ENCODE measurements around the gene SH3GL1.
A peak's percentile ranks its signal among the peaks of the same experiment; 100 is the strongest.

The SH3GL1 gene

DNA sequence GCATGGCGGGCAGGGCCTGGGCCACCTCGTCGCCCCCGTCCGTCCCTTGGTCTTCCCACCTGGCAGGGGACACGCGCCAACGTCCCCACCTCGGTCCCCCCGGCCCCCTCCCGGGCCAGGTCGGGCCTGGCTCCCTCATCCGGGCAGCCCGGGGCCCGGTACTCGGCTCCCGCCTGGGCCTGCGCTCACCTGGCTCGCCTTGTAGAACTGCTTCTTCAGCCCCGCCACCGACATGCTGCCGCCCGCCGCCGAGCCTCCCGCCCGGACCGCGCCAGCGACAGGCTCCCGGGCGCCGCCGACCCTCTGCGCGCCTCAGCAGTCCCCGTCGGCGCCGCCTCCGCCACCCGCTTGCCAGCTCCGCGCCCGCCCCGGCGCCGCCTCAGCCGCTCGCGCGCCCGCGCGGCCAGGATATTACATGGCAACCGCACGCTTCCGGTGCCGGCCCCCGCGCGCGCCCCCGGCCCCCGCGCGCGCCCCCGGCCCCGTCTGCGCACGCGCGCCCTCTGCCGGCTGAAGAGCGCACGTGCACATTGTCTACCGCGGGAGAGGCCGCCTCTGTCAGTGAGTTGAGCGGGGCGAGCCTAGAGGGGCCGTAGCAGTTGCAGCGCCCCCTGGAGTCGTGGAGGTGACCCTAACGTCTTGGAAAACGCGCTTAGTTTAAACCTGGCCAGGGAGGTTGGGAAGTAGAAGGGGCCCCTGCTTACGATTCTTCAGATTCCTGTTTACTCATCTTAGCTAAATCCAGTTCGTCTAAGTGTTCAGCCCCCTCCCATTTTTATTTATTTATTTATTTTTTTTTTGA lies at the start of gene SH3GL1:
Gene SH3GL1, minus strand, starts transcription at position 413 of the 802 bp plus-strand sequence. Its CDS starts 179 bp downstream, at position 234.
- intact Hi-C loops (cut with DNase I) = loop anchor here (1.0 to 5.0 kb wide), 3 partner anchors 30 to 154 kb away; partner anchors contain the start of gene YJU2

GRCh38 chr19:4449639-4450028 lies 49.3 kb upstream of the SH3GL1 start:
- intact Hi-C loops (cut with DNase I) = no loop called here
- DNase-seq = no peak

More for the DNA sequence above, at the start of gene SH3GL1:
- DNase-seq = peak; percentile 87 to 99 (median 91)

- peak; percentile 50 to 96 (median 77) for DNase-seq
- intact Hi-C loops (cut with DNase I) = no loop called here
Observed at GRCh38 chr19:4449022-4449638, 48.8 kb upstream of the SH3GL1 start.

GRCh38 chr19:4448147-4448985 lies 48.0 kb upstream of the SH3GL1 start:
- DNase-seq = no peak
- intact Hi-C loops (cut with DNase I) = no loop called here

DNA sequence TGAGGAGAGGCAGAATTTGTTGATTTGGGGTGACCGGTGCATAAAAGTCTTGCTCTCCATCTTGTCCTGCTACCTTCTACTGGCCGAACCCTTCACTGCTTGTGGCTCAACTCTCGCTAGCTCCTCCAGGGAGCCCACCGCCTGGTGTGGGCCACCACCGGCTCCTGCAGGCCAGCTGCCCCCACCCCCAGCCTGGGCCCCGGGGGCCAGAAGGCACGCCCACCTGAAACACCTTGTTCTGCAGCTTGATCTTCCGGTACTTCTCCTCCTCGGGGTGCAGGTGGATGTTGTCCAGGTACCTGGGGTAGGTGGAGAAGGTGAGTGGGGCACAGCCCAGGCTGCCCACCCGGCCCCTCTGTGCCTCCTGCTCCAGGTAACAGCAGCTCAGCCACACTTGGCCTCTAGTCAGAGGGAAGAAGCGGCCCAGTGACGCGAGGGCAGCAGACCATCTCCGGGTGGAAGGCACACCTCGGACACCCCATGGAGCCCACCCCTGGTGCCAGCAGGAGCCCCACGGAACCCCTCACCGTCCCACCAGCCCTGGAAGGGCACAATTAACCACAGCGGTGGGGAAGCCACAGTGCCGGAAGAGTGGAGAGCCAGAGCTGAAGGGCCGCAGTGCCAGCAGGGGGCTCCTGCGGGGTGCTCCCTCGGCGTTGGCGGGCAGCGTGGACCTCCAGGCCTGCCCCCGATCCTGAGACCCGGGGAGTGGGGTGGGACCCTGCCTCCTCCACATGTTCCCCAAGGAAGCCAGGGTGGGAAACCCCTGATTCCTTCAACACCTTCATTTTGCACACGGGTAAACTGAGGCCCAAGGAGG lies 47.2 kb upstream of the SH3GL1 start:
- intact Hi-C loops (cut with DNase I) = no loop called here
- DNase-seq = no peak

- DNase-seq = no peak
- intact Hi-C loops (cut with DNase I) = no loop called here
Observed at GRCh38 chr19:4446704-4447200, 46.4 kb upstream of the SH3GL1 start.

- no peak for DNase-seq
- intact Hi-C loops (cut with DNase I) = no loop called here
Observed at GRCh38 chr19:4445963-4446703, 45.8 kb upstream of the SH3GL1 start.

- DNase-seq = no peak
- intact Hi-C loops (cut with DNase I) = no loop called here
Observed at GRCh38 chr19:4444765-4445741, 44.7 kb upstream of the SH3GL1 start.

- intact Hi-C loops (cut with DNase I) = no loop called here
- no peak for DNase-seq
Observed at GRCh38 chr19:4443966-4444764, 43.8 kb upstream of the SH3GL1 start.

GRCh38 chr19:4443188-4443587 lies 42.8 kb upstream of the SH3GL1 start:
- intact Hi-C loops (cut with DNase I) = no loop called here
- no peak for DNase-seq

GRCh38 chr19:4442819-4443146 lies 42.4 kb upstream of the SH3GL1 start:
- intact Hi-C loops (cut with DNase I) = no loop called here
- no peak for DNase-seq

DNA sequence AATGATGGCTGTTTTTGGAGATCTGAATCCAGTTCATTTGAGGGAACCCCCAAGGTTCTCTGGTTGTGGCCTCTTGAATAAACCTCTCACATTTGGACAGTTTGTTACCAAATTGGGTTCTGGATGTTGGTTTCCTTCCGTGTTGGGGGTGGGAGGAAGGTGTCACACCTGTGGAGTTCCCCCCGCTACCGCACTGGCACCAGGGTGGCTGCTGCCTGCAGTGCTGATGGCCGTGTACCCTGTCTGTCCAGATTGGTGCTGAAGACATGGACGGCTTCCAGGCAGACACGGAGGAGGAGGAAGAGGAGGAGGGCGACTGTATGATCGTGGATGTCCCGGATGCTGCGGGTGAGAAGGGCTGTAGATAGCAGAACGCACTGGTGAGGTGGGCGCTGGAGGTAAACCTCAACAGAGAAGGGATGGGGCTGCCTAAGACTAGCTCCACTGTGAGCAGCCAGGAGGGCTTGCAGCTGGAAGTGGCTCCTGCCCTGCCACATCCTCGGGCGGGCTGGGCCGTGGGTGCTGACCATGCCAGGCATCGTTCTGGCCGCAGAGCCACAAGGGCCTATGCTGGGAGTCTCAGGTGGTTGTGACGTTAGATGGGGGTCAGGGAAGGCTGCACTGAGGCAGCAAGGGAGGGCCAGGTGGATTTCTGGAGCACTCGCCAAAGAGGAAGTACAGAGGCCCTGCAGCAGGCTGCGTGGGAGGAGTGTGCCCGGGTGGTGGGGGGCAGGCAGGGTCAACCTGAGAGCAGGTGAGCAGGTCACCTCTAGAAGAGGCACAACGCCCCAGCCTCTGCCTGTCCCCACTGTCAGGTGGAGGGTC lies 41.9 kb upstream of the SH3GL1 start:
- peak in 1 of 10 donors; percentile 74 for DNase-seq
- intact Hi-C loops (cut with DNase I) = no loop called here

GRCh38 chr19:4439243-4439642 lies 38.9 kb upstream of the SH3GL1 start:
- intact Hi-C loops (cut with DNase I) = no loop called here
- DNase-seq = peak in 7 of 10 donors; percentile 61 to 95 (median 75)

DNA sequence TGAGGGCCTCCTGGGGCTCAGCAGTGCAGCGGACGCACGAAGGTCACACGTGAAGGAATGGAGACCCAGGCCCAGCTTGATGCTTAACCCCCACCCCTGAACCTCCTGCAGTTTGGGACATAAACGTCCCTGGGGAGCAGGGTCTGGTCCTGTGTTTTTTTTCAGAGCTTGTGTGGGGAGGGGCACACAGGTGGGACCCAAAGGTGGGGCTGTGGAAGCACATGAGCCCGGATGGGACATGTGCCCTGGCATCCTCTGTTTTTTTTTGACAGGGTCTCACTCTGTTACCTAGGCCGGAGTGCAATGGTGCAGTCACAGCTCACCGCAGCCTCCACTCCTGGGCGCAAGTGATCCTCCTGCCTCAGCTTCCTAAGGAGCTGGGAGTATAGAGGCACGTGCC lies 36.8 kb upstream of the SH3GL1 start:
- intact Hi-C loops (cut with DNase I) = no loop called here
- DNase-seq = no peak

- intact Hi-C loops (cut with DNase I) = no loop called here
- no peak for DNase-seq
Observed at GRCh38 chr19:4436231-4436630, 35.9 kb upstream of the SH3GL1 start.

DNA sequence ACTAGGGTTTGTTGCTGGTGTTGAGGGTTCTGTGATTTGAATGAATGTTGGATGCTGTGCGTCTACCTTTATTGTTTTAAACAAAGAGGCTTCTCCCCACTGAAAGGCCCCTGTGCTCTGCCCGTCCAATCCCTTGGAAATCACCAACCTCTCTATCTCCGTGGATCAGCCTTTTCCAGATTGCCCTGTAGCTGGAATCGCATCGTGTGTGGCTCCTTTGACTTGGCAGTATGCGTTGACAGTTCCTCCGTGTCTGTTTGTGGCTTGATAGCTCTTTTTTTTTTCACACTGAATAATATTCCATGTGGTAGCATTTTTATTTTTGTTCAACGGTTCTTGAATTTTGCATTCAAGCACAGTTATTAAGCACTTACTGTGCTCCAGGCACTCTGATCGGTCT lies 34.0 kb upstream of the SH3GL1 start:
- intact Hi-C loops (cut with DNase I) = no loop called here

More for the DNA sequence above, 34.0 kb upstream of the SH3GL1 start:
- no peak for DNase-seq
